Germinal center (tissue), 1 donor: ENCODE data around the gene DOLPP1.

Experiments used
- DNase-seq: peaks from one replicate; pipeline ENCODE4 v3.0.0; 2012; ENCODE audit warnings: mixed read lengths, low spot score

DOLPP1 gene

DNA sequence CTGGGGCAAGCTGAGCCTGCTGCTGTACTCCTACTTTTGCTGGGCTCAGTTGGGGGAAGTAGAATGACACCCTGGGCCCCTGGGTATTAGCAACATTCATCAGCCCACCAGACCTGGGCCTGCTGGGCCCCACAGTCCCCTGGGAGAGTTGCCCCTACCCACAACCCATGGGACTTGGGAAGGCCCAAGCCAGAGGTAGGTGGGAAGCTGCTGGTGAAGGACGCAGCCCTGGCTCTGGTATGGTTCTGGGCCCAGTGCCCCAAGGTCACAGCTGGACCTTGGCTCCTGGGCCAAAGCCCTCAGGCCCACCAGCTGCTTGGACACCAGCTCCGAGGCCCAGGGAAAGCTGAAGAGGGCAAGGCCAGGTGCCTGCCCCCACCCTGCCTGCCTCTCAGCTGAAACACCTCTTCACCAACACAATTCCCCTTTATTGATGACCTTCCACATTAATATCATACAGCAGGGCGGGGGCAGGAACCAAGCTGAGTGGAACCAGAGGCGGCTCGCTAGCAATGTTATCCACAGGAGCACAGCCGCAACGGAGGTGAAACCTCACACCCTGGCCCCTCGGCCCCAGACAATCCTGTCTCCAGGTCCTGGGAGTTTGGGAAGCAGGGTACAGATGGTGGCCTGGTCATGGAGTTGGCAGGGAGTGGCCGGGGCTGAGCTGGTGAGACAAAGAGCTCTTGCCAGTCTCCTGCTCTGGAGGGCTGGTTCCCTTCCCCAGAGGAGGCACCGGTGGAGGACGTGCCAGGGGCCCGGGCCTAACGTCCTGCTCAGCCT lies 13.7 kb downstream of the DOLPP1 start:
- no peak for DNase-seq

DNA sequence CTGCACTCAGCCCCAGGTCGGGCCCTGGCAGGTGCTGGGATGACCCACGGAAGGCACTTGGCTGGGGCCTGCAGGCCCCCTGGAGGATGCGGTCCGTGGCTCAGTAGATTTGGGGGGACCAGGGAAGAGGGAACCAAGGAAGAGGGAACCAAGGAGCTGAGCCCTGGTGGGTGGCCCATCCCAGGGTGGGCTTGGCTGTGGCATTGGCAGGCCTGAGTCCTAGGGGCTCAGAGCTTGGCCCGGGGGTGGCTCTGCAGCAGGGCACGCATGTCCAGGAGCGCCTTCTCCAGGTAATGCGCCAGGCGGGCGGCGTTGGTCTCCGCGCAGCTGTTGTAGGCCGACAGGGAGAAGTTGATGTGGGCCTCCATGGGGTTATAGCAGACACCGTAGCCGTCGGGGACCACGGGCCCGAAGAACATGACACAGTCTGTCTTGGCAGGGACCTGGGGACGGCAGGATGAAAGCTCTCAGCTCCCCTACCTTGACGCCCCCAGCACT lies 14.3 kb downstream of the DOLPP1 start:
- DNase-seq, result no peak

DNA sequence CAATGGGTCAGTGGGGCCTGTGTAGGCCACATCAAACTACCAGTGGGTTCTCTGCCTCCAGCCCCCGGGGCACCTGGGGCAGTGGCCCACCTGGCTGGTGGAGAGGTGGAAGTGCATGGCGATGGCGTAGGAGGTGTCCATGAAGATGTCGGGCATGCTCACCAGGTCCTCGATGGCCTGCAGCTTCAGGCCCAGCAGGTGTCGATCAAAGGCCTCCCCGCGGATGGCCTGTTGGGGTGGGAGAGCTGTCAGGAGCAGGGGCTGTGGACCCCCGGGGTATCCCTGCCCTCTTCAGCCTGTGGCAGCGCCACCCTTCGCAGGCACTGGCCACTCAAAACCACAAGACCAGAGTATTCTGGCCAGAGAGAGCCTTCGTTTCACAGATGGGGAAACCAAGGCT lies 15.0 kb downstream of the DOLPP1 start:
- no peak for DNase-seq

DNA sequence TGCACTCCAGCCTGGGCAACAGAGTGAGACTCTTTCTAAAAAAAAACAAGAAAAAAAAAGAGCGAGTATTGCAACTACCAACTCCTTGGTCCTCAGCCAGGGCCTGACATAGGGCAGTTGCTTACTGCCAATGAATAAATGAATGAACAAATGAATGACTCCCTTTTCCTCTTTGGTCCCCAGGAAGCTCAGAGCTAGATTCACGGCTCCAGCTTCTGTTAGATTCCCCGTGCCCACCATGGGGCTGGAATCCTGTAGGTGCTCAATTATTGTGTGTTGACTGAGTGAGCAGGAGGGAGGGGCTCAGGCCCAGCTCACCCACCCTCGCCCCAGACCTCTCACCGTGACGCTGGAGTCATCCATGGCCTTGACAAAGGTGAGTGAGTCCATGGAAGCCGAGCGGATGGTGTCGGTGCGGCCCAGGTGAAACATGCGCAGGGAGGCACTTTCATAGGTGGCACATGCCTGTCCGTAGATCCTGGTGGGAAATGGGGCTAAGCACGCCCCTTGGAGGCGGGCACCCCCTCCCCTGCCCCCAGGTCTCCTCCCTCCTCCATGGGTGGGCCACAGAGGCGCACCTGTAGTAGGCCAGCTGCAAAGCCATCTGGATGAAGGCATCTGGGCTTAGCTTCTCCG lies 16.9 kb downstream of the DOLPP1 start:
- no peak for DNase-seq

DNA sequence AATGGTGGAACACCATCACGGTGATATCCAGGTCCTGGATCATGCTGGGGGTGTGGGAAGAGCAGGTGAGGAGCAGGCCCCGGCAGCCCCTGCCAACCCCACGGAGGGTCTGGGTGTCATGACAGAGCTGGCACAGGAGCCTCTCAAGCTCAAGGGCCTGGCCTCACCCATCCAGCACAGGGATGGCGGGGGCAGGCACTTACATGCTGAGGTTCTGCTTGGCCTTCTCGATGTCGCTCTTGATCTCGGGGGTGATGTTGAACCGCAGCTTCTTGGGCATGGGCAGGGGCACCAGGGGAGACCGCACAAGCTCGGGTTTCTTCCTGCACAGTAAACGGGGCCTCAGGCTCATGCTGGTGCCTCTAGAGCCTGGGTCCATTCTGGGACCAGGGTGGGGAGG lies 17.4 kb downstream of the DOLPP1 start:
- DNase-seq, result no peak

DNA sequence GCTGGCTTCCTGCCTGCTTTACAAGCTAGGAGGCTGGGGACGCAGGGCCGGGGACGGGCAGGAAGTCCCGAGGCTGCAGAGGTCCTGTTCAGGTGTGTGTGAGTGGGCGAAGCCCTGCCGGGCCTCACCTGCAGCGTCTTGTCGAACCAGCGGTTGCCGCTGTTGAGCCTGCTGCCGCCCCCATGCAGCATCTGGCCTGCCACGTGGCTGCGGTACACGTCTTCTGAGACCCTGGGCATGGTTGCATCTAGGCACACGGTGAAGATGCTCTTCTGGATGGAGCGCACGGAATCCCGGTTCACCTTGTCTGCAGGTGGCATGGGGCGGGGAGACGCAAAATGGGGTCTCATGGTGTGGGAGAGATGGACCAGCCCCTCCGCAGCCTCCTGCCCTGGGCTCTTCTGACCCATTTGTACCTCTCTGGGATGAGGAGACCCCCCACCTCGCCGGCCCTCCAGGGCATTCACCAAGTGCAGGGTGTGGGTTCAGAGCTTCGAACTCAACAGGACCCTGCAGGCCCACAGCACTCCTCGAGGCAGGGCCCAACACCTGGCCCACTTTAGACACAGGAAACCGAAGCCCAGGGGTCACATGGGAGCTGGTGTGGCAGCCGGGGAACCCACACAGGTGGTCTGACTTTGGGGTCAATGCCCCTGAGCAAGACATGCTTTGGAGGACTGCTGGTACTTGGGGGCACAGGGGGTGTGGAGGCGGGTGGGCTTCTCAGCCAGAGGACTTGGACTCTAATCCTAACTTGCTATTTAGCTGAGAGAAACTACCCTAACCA lies 19.7 kb downstream of the DOLPP1 start:
- no peak for DNase-seq

DNA sequence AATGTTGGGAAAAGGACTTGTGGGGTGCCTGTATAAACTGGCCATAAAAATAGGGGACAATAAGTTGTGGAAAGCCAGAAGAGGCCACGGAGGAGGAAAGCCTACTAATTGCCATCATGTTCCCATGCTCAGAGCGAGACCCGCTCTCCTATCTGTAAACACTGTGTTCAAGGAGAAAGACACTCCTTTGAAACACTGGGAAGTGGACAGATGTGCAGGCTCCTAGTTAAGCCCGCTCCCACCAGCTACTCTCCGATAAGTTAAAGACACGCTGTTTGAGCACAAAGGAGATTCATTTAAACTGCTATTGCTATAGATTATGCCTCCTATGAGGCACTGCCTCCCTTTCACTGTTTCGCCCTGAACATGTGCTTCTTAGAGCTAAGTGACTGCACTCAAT lies 20.4 kb downstream of the DOLPP1 start:
- no peak for DNase-seq

DNA sequence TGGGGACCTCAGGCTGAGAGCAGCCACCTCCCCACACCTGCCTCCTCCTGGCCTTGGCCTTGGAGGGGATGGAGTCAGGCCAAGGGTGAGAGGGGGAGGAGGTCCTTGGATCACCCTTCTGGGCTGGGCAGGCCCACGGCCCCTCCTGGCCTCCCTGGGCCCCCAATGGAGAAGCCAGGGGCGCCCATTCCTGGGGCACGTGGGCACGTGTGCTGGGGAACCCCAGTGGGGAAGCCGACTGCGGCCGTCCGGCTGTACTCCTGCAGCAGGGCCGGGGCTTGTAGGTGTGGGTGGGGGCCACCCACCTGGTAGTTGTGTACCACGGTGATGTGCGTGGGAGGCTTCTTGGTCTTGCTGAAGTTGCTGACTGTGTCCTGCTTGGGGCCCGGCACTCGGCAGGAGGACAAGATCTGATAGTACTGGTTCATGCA lies 21.2 kb downstream of the DOLPP1 start:
- DNase-seq, result no peak

DNA sequence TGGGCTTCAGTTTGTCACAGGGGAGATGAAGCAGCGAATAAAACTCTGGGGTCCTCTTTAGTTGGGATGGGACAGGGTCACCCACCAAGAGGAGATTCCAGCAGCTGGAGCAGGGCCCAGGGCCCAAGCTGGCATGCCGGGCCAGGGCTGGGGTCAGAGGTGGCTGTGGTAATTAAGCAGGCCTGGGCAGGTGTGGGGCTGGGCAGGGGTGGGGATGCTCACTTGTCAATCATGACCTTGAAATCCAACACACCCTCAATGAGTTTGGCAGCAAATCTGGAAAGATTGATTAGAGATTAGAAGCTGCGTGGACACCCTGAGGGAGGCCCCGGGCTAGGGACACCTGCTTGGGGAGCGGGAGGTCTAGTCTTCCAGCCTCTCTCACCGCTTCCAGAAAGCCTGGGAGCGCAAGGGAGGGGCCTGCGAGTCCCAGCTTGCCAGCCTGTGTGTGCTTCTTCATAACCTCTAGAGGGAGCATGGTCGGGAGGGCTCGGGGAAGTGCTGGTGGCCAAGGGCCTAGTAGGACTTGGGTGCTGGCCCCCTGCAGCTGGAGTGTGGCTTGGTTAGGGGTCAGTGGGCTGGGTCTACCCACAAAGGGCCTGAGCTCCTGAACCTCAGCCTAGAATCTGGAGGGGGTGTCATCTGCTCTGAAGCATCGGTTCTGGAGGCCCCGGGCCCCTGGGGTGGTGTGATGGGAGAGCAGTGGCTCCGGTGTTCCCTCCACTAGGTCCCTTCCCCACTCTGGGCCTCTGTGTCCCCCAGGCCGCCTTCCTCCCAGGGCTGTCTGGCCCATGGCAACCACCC lies 22.1 kb downstream of the DOLPP1 start:
- peak; percentile 42 for DNase-seq

DNA sequence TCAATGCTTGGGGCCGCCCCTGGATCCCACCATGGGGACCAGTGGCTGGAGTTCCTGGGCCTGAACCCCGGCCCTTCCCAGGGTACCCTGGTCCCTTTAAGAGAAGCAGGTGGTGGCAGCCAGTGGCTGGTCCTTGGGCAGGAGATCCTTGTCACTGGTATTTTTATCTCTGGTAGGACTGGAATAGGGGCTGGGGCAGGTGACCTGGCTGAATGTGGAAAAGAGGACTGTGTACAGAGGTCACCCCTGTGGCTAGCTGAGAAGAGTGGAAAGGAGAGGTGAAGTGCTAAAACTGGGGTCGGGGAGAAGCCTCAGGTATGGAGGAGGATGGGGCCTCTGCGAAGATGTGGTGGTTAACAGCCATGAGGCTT lies 22.7 kb downstream of the DOLPP1 start:
- DNase-seq, result no peak

DNA sequence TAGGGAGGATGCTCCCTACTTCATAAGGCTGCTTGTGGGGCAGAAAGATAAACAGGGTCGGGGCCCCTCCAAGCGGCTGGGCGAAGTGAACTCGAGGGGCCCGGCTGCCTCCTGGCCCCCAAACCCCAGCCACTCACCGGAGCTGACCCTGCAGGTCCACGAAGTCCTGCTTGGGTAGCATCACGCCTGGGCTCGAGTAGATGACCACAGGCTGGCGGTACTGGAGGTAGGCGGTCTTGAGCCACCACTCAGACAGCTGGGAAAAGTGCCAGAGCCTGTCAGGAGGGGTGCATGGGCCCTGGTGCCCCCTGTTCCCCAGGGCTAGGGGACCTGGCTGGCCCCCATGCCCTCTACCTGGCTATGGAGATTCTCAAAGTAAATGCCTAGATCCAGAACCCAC lies 23.1 kb downstream of the DOLPP1 start:
- no peak for DNase-seq

DNA sequence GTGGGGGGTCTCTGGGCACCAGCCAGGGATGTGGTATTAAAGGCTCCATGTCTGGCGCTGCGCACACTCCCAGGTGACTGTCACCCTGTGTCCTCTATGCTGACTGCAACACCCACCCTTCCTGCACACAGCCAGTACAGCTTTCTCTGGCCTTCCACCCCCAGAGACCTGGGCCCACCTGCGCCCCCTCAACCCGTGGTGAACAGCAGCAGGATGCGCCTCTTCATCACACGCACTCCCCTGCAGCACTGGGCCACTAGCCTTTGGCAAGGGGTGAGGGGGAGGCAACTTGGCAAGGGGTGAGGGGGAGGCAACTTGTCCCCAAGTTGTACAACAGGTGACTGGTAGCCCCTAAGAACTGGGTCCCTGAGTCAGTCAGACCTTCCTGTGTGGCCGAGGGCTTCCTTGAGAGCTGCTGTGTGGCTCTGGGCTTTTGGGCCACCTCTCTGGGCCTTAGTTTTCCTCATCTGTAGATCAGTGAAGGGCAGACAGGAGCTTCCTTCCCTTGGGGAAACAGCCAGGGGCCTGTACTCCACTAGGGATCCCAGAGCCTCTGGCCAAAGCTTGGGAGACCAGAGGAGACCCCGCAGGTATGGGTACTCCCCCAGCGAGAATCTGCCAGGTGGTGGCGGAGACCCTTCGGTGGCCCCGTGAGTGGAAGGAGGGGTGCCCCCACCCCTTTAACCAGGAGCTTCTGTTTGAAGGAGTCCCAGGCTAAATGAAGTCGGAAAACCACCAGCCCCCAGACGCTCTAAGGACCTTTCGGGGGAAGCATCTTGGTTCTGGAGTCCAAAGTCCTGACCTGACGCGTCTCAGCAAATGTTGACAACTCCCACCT lies 25.2 kb downstream of the DOLPP1 start:
- no peak for DNase-seq

DNA sequence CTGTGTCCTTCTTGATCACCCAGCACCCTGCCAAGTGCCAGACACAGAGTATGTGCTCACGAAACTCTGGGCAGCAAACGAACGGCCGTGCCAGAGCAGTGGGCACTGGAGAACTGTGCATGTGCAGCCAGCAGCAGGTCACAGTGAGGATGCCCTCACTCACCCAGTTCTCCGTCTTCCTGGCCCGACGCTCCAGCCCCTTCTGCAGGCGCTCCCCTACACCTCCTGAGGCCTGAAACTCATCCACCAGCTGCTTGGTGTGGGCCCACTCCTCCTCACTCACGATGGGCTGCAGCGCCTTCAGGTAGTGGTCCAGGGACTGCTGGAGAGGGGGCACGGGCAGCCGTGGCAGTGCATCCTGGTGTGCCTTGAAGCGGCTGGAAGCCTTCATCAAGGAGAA lies 26.7 kb downstream of the DOLPP1 start:
- no peak for DNase-seq

DNA sequence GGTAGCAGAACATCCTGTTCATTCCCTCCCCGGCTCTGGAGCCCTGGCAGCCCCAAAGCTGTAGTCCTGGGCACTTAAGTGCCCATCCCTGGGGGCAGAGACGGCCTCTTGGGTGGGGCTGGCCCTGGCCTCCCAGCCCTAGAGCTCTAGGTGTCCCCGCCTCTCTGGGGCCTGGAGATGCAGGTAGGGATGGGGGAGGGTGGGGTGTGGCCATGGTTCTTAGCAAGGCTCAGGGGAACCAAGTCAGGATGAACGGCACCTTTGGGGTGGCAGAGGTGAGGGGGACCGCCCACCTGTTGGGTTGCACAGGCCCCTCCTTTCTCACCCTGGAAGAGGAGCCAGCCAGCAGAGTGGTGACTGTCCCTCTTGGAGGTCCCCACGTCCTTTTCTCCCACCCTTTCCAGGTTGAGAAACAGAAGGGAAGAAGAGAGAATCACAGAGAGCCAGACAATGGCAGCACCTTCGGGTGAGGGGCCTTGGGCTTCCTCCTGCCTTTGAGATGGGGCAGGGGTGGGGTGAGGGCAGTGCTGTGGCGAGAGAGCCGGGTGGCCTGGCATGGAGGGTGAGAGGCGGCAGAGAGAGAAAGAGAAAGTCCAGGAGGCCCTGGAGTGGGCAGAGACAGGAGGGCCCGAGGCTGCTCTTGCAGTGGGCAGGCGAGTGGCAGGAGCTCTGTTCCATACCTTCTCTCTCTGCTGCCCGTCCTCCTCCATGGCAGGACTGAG lies 27.3 kb downstream of the DOLPP1 start:
- DNase-seq, result no peak

DNA sequence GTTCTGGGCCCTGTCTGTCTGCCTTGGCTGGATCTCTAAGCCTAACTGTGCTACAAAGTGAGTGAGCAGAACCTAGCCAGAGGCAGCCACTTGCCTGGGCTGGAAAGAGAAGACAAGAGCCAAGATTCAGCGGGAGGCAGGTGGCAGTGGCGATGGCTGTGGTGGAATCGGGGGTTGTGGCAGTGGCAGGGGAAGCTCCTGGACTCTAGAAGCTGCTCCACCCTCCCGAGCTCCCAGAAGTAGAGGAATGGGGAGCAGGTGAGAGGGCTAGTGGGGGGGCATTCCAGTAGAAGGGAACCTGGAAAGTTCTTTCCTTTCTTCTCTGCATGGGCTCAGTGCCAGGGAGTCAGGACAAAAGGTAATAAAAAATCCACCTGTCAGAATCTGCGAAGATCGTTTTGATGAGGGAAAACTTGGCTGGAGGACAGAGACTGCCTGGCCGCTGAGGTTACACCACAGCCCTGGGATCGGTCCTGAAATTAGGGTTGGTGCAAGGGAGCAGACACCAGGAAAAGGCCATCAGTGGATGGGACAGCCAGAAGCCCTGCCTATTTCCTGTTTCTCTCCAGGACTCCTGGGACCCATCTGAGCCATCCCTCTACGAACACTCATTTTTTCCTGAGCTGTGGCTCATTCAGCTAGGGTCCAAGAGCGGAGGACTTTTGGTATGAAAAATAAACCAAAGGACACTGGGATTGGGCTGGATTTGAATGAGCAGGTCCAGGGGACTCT lies 28.1 kb downstream of the DOLPP1 start:
- DNase-seq, result no peak

DNA sequence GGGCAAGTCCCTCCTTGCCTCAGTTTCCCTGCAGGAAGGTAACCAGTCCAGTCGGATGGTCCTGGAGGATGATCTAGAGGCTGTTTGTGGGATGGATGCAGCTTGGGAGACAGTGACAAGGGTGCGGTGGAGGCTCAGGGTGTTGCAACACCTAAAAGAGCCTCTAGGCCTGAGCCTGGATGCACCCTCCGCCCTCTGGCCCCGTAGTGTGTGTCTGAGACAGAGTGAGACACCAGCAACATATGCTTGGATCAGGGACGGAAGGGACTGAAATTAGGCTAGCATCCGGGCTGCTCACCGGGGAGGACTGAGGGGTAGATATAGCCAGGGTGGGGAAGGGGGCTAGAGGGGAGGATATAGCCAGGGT lies 28.6 kb downstream of the DOLPP1 start:
- DNase-seq, result no peak

DNA sequence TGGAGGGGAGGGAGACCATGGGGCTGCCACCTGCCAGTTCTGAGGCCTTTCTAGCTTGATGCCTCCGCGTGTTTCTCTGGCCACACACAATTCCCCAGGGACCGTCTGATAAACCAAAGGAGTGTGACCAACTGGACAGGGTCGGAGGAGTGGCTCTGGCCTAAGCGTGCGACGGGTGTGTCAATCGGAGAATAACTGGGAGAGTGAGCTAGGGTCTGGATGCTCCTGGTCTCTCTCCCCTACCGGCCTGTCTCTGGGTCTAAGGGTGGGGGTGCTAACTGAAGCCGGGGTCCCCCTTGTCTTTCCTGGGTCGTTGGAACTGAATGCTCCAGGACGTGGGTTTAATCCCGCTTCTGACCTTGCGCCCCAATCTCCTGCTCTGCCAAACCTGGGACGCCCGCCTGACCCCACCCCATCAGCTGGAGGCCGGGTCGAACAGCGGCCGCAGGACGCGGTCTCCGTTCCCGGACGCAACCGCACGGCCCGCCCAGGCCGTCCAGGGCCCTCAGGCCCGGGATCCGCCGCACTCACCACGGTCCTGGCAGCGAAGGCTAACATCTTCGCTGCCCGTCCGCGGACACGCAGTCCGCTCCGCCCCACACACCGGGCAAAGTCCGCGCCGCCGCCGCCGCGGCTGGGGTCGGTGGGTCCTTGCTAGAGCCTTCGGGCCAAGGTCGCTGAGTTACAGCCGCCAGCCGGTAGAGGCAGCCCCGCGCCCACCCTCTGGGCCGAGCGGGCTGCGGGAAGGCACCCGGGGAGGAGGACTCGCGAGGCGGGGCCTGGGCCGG lies 29.2 kb downstream of the DOLPP1 start:
- peak; percentile 27 for DNase-seq

DNA sequence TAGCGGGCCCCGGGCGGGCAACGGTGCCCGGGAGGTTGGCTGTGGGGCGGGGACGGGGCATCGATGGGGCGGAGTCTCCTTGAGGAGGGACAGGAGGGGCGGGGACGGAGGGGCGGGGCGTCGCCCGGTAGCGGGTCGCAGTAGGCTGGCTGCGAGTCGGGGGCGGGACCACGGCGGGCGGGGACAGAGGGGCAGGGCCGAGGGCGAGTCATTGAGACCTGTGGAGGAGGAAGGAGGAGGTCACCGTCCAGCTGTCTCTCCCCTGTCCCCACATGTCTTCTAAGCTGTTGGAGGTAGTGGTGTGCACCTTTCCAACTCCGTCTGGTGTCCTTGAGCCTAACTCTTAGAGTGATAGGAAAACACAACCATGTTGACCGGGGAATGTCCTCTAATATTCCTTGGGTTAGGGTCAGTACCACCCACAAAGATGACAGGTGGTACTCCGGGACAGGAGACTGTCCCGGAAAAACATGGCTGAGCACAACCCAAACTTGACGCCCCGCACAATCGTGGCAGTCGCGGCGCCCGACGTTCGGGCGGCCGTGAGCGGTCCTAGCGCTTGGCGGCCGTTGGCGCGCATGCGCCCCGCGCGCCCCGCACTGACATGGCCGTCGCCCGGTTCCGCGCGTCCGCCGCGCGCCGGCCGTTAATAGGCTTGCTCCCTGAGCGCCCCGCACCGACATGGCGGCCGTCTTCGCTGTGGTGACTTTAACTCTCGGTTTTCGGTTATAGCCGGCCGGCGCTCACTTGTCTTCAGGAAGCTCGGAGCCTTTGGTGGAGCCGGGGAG lies 30.0 kb downstream of the DOLPP1 start, which contains the start of the genes CRAT and PTPA:
Gene CRAT (minus strand): TSS at position 54 of the 788 bp plus-strand sequence. CDS start 284 bp downstream, outside the sequence.
Gene PTPA (plus strand): TSS at position 676 of the 788 bp plus-strand sequence. CDS start 186 bp downstream, outside the sequence.
- peak; percentile 100 for DNase-seq
